Mesenchymal stem cell (in vitro differentiated cells and primary cell): ENCODE data around the gene ECEL1.

Experiments
- DNase-seq: peaks from one replicate; pipeline ENCODE4 v3.0.0-alpha.2; 2013
- H2AFZ ChIP-seq: one replicate; pipeline ENCODE4 v1.6.1; 2013; ENCODE audit warnings: low read depth, mild to moderate bottlenecking, control low read depth, inconsistent platforms, low read length, moderate library complexity
- H2AK5ac ChIP-seq: 2 replicates; pipeline ENCODE4 v1.6.1; 2013; ENCODE audit warnings: low read length, moderate library complexity, mild to moderate bottlenecking, inconsistent platforms; ENCODE audit not compliant: severe bottlenecking
- H2BK120ac ChIP-seq: one replicate; pipeline ENCODE4 v1.6.1; 2013; ENCODE audit warnings: low read depth, mild to moderate bottlenecking, inconsistent platforms, low read length, moderate library complexity
- H2BK12ac ChIP-seq, 2 experiments: one replicate each; pipeline ENCODE4 v1.6.1; 2013; ENCODE audit warnings: inconsistent platforms in 2 of 2, low read length in 2 of 2, mild to moderate bottlenecking in 2 of 2, moderate library complexity in 2 of 2, control low read depth in 1 of 2
- H2BK15ac ChIP-seq: one replicate; pipeline ENCODE4 v1.6.1; 2013; ENCODE audit warnings: mild to moderate bottlenecking, low read depth, inconsistent platforms; ENCODE audit not compliant: poor library complexity, severe bottlenecking
- H2BK5ac ChIP-seq: 2 replicates; pipeline ENCODE4 v1.6.1; 2013; ENCODE audit warnings: low read depth, mild to moderate bottlenecking, low read length, control low read depth, inconsistent platforms; ENCODE audit not compliant: poor library complexity, severe bottlenecking
- H3K14ac ChIP-seq, 2 experiments: one replicate each; pipeline ENCODE4 v1.6.1; 2013; ENCODE audit warnings: inconsistent platforms in 2 of 2, low read length in 2 of 2, control low read depth in 1 of 2, mild to moderate bottlenecking in 1 of 2, moderate library complexity in 1 of 2
- H3K18ac ChIP-seq, 2 experiments: one replicate each; pipeline ENCODE4 v1.6.1; 2013; ENCODE audit warnings: inconsistent platforms in 2 of 2, low read length in 2 of 2, control low read depth in 1 of 2, low read depth in 1 of 2, mild to moderate bottlenecking in 1 of 2
- H3K23ac ChIP-seq, 2 experiments: one replicate each; pipeline ENCODE4 v1.6.1; 2013; ENCODE audit warnings: inconsistent platforms in 2 of 2, low read length in 2 of 2, mild to moderate bottlenecking in 2 of 2, moderate library complexity in 2 of 2, control low read depth in 1 of 2
- H3K27ac ChIP-seq: 2 replicates; pipeline ENCODE4 v1.5.1; 2013; ENCODE audit warnings: mild to moderate bottlenecking, moderate library complexity, low read length, control low read depth, inconsistent platforms; ENCODE audit not compliant: poor library complexity, severe bottlenecking
- H3K27me3 ChIP-seq, 2 experiments: 2 replicates each; pipeline versions ENCODE4 v1.6.1 to v1.7.0; 2013; ENCODE audit warnings: low read length in 2 of 2, mild to moderate bottlenecking in 2 of 2, moderate library complexity in 2 of 2, control low read depth in 1 of 2, inconsistent platforms in 1 of 2; ENCODE audit not compliant: control insufficient read depth in 1 of 2, insufficient read depth in 1 of 2
- H3K36me3 ChIP-seq, 2 experiments: 2 replicates each; pipeline versions ENCODE4 v1.6.1 to v1.7.0; 2013; ENCODE audit warnings: low read length in 2 of 2, control low read depth in 1 of 2, inconsistent platforms in 1 of 2, low read depth in 1 of 2, mild to moderate bottlenecking in 1 of 2; ENCODE audit not compliant: insufficient read depth in 2 of 2, control insufficient read depth in 1 of 2
- H3K4ac ChIP-seq, 2 experiments: one replicate each; pipeline ENCODE4 v1.6.1; 2013; ENCODE audit warnings: inconsistent platforms in 2 of 2, low read length in 2 of 2, mild to moderate bottlenecking in 2 of 2, moderate library complexity in 2 of 2, control low read depth in 1 of 2, low read depth in 1 of 2
- H3K4me1 ChIP-seq: 2 replicates; pipeline ENCODE4 v1.6.1; 2013; ENCODE audit warnings: low read depth, low read length, control low read depth; ENCODE audit not compliant: control insufficient read depth, insufficient read depth
- H3K4me2 ChIP-seq: 2 replicates; pipeline ENCODE4 v1.6.1; 2013; ENCODE audit warnings: low read length, mild to moderate bottlenecking, inconsistent platforms; ENCODE audit not compliant: poor library complexity, severe bottlenecking
- H3K4me3 ChIP-seq, 2 experiments: 2 replicates each; pipeline versions ENCODE4 v1.5.1 to v1.7.0; 2013; ENCODE audit warnings: low read length in 2 of 2, mild to moderate bottlenecking in 2 of 2, control low read depth in 1 of 2, low read depth in 1 of 2; ENCODE audit not compliant: insufficient read depth in 1 of 2
- H3K79me1 ChIP-seq: replicated peaks from 2 replicates; pipeline ENCODE4 v1.6.1; 2013; ENCODE audit warnings: mild to moderate bottlenecking, control low read depth, low read length, inconsistent platforms; ENCODE audit not compliant: poor library complexity, severe bottlenecking
- H3K9ac ChIP-seq: 2 replicates; pipeline ENCODE4 v1.7.0; 2013; ENCODE audit warnings: mild to moderate bottlenecking, low read length, moderate library complexity
- H3K9me3 ChIP-seq: 2 replicates; pipeline ENCODE4 v1.7.0; 2013; ENCODE audit warnings: mild to moderate bottlenecking, low read length; ENCODE audit not compliant: control insufficient read depth
- H4K8ac ChIP-seq: one replicate; pipeline ENCODE4 v1.6.1; 2013; ENCODE audit warnings: inconsistent platforms, mild to moderate bottlenecking, low read length, moderate library complexity
- H4K91ac ChIP-seq: one replicate; pipeline ENCODE4 v1.6.1; 2013; ENCODE audit warnings: mild to moderate bottlenecking, low read length, inconsistent platforms
- WGBS: methylation state at CpG from one replicate; pipeline ENCODE4 v1.1.7; 2013; ENCODE audit warnings: mixed read lengths; 5-methylcytosine and 5-hydroxymethylcytosine counted together

The ECEL1 gene

DNA sequence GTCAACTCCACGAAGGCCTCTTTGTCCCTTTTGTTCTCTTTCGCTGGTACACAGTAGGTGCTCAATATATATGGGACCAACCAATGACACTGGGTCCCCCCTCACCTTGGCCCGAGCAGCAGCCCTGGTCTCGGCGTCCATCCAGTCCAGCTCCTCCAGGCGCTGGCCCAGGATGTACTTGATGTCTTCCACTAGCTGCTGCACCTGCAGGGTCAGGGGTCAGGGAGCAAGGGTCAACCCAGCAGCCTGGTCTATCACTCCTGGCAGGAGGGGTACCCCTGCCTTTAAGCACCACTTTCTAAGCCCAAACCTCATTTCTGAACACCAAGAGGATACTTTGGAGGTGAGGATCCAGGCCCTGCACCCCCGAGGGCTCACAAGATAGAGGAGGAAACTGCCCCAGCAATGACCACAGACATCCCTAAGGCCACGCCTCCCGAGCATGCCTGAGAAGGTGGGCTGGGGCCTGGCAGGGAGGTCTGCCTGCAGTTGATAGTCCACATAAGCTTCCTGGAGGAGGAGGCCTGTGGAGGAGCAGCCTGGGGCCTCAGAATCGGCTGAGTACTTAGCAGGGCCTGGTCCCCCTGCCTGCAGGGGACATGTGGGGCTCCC, 4.2 kb downstream of the ECEL1 start:
- Histone ChIP-seq H3K4me2 (no peak overlapping the region), H3K14ac (no peak overlapping the region), H3K4me3 (no peak overlapping the region), H2BK12ac (no peak overlapping the region), H3K36me3 (no peaks in the 10 kb centered on the region), H4K8ac (no peak overlapping the region), H3K4ac (no peak overlapping the region), H3K27ac (no peak overlapping the region), H3K9ac (no peak overlapping the region), H4K91ac (no peak overlapping the region), H2BK120ac (no peak overlapping the region), H3K9me3 (no peaks in the 10 kb centered on the region), H3K4me1 (peaks cover 14% of the 10 kb centered on the region), H2AK5ac (no peak overlapping the region), H3K23ac (no peak overlapping the region), H3K18ac (no peak overlapping the region), H2BK15ac (no peak overlapping the region), H2AFZ (no peak overlapping the region), H2BK5ac (no peak overlapping the region), H3K79me1 (no peaks in the 10 kb centered on the region), H3K27me3 (peaks cover 74 to 76% of the 10 kb centered on the region in 2 experiments)
- no peak for DNase-seq
- 84% methylated on average over 10 of the region's 10 CpGs for WGBS

DNA sequence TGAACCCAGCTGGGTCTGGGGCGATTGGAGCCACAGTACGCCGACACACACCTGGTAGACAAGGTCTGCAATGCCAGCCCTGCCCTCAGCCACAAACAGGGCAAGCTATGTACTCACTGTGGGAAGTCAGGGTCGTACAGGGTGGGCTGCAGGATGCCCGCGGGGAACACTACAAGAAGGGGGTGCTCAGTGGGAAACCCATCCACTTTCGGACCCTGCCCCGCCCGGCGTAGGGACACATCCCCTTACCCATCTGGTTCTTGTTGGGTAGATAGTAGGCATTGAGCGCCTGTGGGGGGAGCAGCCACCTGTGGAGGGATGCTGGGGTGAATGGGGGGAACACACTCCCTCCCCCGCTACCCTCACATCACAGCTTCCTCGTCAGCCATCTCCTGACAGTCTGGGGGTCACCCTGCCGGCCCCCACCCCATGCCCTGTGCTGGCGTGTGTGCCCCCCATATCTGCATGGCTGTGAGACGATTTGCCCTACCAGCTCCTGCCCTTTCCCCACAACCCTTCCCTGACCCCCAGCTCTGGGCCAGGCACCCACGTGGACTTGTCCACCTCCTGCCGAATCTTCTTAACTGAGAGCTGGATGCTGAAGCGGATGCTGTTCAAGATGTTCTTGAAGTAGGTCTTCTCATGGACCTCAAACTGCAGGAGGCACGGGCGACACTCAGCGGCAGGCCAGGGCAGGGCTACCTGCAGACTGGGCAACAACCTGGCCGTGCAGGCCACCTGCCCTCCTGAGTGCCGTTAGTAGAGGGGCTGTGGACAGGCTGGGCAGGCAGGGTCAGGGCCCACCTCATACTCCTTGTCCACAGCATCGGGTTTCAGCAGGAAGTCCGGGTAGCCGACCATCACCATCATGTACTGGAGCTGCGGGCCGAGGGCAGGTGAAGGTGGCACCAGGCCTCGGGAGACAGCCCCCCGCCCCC, 5.1 kb downstream of the ECEL1 start:
- peak overlapping the region in 1 of 2 experiments; percentile 15 for H3K14ac ChIP-seq
- H2AK5ac ChIP-seq: no peak overlapping the region
- 86% methylated on average over 27 of the region's 31 CpGs for WGBS
- no peak overlapping the region for H2BK15ac ChIP-seq
- H3K27ac ChIP-seq: no peak overlapping the region
- H2BK120ac ChIP-seq: no peak overlapping the region
- no peaks in the 10 kb centered on the region for H3K79me1 ChIP-seq
- no peak overlapping the region for H3K18ac ChIP-seq
- H3K9me3 ChIP-seq: no peaks in the 10 kb centered on the region
- no peak overlapping the region for H2BK12ac ChIP-seq
- peaks cover 77 to 78% of the 10 kb centered on the region in 2 experiments for H3K27me3 ChIP-seq
- no peak overlapping the region for H2AFZ ChIP-seq
- no peak for DNase-seq
- no peaks in the 10 kb centered on the region for H3K36me3 ChIP-seq
- peaks cover 12% of the 10 kb centered on the region for H3K4me1 ChIP-seq
- H3K23ac ChIP-seq: no peak overlapping the region
- H3K9ac ChIP-seq: no peak overlapping the region
- H4K91ac ChIP-seq: no peak overlapping the region
- H2BK5ac ChIP-seq: no peak overlapping the region
- H3K4me2 ChIP-seq: no peak overlapping the region
- no peak overlapping the region for H4K8ac ChIP-seq
- no peak overlapping the region for H3K4me3 ChIP-seq
- H3K4ac ChIP-seq: no peak overlapping the region

DNA sequence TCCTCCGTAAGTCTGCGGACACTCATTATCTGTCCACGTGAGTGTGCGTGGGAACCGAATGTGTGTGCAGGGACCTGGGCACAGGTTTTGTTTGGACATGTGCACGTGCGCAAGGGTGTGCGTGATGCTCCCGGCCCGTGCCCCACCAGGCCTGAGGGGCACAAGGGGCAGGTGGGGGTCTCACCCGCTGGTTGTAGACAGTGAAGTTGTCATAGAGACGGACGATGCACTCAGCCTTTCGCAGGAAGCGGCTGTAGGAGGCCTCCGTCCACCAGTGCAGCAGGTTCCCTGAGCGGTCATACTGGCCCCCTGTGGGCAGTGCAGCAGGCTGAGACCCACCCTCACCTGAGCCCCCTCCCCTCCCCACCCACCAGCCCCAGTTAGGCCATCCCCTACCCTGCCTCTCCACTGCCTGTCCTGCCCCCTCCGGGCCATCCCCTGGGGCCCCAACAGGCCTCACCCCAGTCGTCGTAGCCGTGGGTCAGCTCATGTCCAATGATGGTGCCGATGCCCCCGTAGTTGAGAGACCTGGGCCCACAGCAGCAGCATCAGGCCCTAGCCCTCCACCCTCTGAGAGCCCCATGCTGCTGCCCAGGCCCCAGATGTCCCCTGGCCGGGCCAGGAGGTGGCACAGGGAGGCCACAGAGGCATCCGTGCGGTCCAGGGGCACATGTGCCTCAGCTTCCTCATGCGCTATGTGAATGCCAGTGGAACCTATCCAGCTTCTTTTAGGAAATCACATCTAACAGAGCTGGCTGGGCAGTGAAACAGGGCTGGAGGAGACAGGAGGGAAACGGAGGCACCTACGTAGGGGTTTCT, 6.1 kb downstream of the ECEL1 start:
- no peak overlapping the region for H3K23ac ChIP-seq
- no peak overlapping the region for H3K9ac ChIP-seq
- no peaks in the 10 kb centered on the region for H3K79me1 ChIP-seq
- no peak overlapping the region for H4K91ac ChIP-seq
- no peak overlapping the region for H2BK120ac ChIP-seq
- no peaks in the 10 kb centered on the region for H3K36me3 ChIP-seq
- H2BK15ac ChIP-seq: no peak overlapping the region
- no peak overlapping the region for H3K4me3 ChIP-seq
- no peak overlapping the region for H2AK5ac ChIP-seq
- H3K18ac ChIP-seq: no peak overlapping the region
- H3K4me1 ChIP-seq: peaks cover 5% of the 10 kb centered on the region
- WGBS: 86% methylated on average over 29 of the region's 29 CpGs
- no peak overlapping the region for H2BK5ac ChIP-seq
- no peaks in the 10 kb centered on the region for H3K9me3 ChIP-seq
- no peak overlapping the region for H3K4ac ChIP-seq
- no peak overlapping the region for H3K4me2 ChIP-seq
- no peak overlapping the region for H4K8ac ChIP-seq
- no peak overlapping the region for H3K27ac ChIP-seq
- H3K14ac ChIP-seq: no peak overlapping the region
- no peak overlapping the region for H2BK12ac ChIP-seq
- no peak for DNase-seq
- no peak overlapping the region for H2AFZ ChIP-seq
- peaks cover 72 to 82% of the 10 kb centered on the region in 2 experiments for H3K27me3 ChIP-seq
